ENCODE measurements around the gene ISM2. TPM values are rescaled to one million over a fixed set of nuclear protein-coding genes. Genes with fewer than 3 reads are reported as not detected.

The ISM2 gene
- total RNA-seq, 1 experiment from 2014 or later: not detected

GRCh38 chr14:77524536-77524935 is 25.9 kb upstream of the ISM2 start (continued):
- TF ChIP-seq ZNF274 (IDR thresholded peaks at IDR 0.05; ENCODE audit: low read depth, low read length) (no peak), SRF (IDR thresholded peaks at IDR 0.05; ENCODE audit: low read depth) (no peak), CBX3 (IDR thresholded peaks at IDR 0.05; ENCODE audit: low read depth) (no peak), MAX (IDR thresholded peaks at IDR 0.05) (no peak), POLR2A (IDR thresholded peaks at IDR 0.05; ENCODE audit: borderline replicate concordance, extremely low read depth, insufficient read depth, insufficient read length) (no peak)

GRCh38 chr14:77523109-77523508 is 24.5 kb upstream of the ISM2 start:
- Histone ChIP-seq H3K79me2 (ENCODE audit: insufficient read depth, low read length) (no peaks in the 10 kb centered on the region; the same call in 1 of the 2 replicates), H3K9me3 (ENCODE audit: control insufficient read depth in 1 of 2, insufficient read depth in 1 of 2, low read depth in 1 of 2, low read length in 2 of 2) (no peaks in the 10 kb centered on the region), H3K27ac (ENCODE audit: low read depth, low read length) (no peak overlapping the region), H3K9ac (ENCODE audit: low read length) (no peak overlapping the region), H2AFZ (ENCODE audit: low read depth, low read length, poor library complexity, severe bottlenecking) (no peak overlapping the region), H3K9me2 (ENCODE audit: insufficient read depth) (no peaks in the 10 kb centered on the region), H3K36me3 (ENCODE audit: control insufficient read depth in 1 of 2, insufficient read depth in 2 of 2, low read length in 2 of 2) (no peaks in the 10 kb centered on the region), H3K4me1 (ENCODE audit: control insufficient read depth in 1 of 2, insufficient read depth in 2 of 2, low read length in 2 of 2) (no peaks in the 10 kb centered on the region), H3K27me3 (ENCODE audit: insufficient read depth, low read length) (no peaks in the 10 kb centered on the region), H3K4me3 (replicated peaks in 1 of 2; ENCODE audit: low read depth in 1 of 2, low read length in 2 of 2) (no peak overlapping the region), H3K4me2 (ENCODE audit: low read length) (no peak overlapping the region), H4K20me1 (ENCODE audit: insufficient read depth) (no peaks in the 10 kb centered on the region)
- RAD21 ChIA-PET (ENCODE audit: low non-redundant PET in 1 of 2, low total read pairs in 2 of 2, uncharacterized antibody in 2 of 2, unreplicated experiment in 2 of 2): no interaction called here
- DNase-seq (ENCODE audit: low read depth, low spot score) (no peak), ATAC-seq (no peak)
- TF ChIP-seq CTCF (IDR thresholded peaks at IDR 0.05 in 2 of 3, conservative IDR thresholded peaks at IDR 0.05 in 1 of 3; ENCODE audit: borderline replicate concordance in 1 of 3, insufficient read depth in 1 of 3, low read depth in 2 of 3, low read length in 2 of 3): no peak
- POLR2A ChIA-PET: no interaction called here
- intact Hi-C loops (cut with micrococcal nuclease): no loop called here
- no TSS peak for BruUV-seq (replicated peaks)
- CTCF ChIA-PET: no interaction called here

- CTCF ChIA-PET: no interaction called here
- no peak for TF ChIP-seq SIN3A (IDR thresholded peaks at IDR 0.05; ENCODE audit: low read depth)
- no peak for TF ChIP-seq CEBPB (IDR thresholded peaks at IDR 0.05; ENCODE audit: low read depth)
- TF ChIP-seq ZNF274 (IDR thresholded peaks at IDR 0.05; ENCODE audit: low read depth, low read length): no peak
- TF ChIP-seq POLR2AphosphoS5 (IDR thresholded peaks at IDR 0.05; ENCODE audit: low read depth, low read length): no peak
- no peak for TF ChIP-seq SP1 (IDR thresholded peaks at IDR 0.05; ENCODE audit: low read depth)
- TF ChIP-seq ZFX (IDR thresholded peaks at IDR 0.05): no peak
- TF ChIP-seq FOSL1 (IDR thresholded peaks at IDR 0.05; ENCODE audit: low read depth): no peak
- TF ChIP-seq REST (IDR thresholded peaks at IDR 0.05; ENCODE audit: low read depth): no peak
- H3K4me2 ChIP-seq (ENCODE audit: low read length): no peak overlapping the region
- POLR2A ChIA-PET: interaction anchor here (0.5 kb wide), 1 partner anchor 60 kb away, joined by 3 read pairs; no protein-coding TSS in a partner anchor
- H4K20me1 ChIP-seq (ENCODE audit: insufficient read depth): no peaks in the 10 kb centered on the region
- no peaks in the 10 kb centered on the region for H3K27me3 ChIP-seq (ENCODE audit: insufficient read depth, low read length)
- no peak overlapping the region for H3K27ac ChIP-seq (ENCODE audit: low read depth, low read length)
- BruUV-seq (replicated peaks): no TSS peak
- RAD21 ChIA-PET (ENCODE audit: low non-redundant PET in 1 of 2, low total read pairs in 2 of 2, uncharacterized antibody in 2 of 2, unreplicated experiment in 2 of 2): no interaction called here
- no peak overlapping the region for H3K4me3 ChIP-seq (replicated peaks in 1 of 2; ENCODE audit: low read depth in 1 of 2, low read length in 2 of 2)
- no peaks in the 10 kb centered on the region for H3K79me2 ChIP-seq (ENCODE audit: insufficient read depth, low read length)
- H3K36me3 ChIP-seq (ENCODE audit: control insufficient read depth in 1 of 2, insufficient read depth in 2 of 2, low read length in 2 of 2): peaks cover 4 to 7% of the 10 kb centered on the region in 2 experiments; a peak in 1 of 4 replicates
- no peaks in the 10 kb centered on the region for H3K9me2 ChIP-seq (ENCODE audit: insufficient read depth)
- H3K4me1 ChIP-seq (ENCODE audit: control insufficient read depth in 1 of 2, insufficient read depth in 2 of 2, low read length in 2 of 2): no peaks in the 10 kb centered on the region
- no peaks in the 10 kb centered on the region for H3K9me3 ChIP-seq (ENCODE audit: control insufficient read depth in 1 of 2, insufficient read depth in 1 of 2, low read depth in 1 of 2, low read length in 2 of 2)
- no peak overlapping the region for H2AFZ ChIP-seq (ENCODE audit: low read depth, low read length, poor library complexity, severe bottlenecking)
- H3K9ac ChIP-seq (ENCODE audit: low read length): no peak overlapping the region
- no peak for DNase-seq (ENCODE audit: low read depth, low spot score)
- ATAC-seq: no peak
- intact Hi-C loops (cut with micrococcal nuclease): no loop called here
Observed at GRCh38 chr14:77520555-77520954, 21.9 kb upstream of the ISM2 start.

Data from HCT116 (cell line).